SK-N-SH treated with all-trans-retinoic acid at 6 μM for 48 hours (cell line): ENCODE results near the gene BEGAIN.
A peak's percentile ranks its signal among the peaks of the same experiment; 100 is the strongest.

ENCODE experiments used
- BACH2 ChIP-seq: fragments of 250-450 bp; sonication (Bioruptor Pico); IDR thresholded peaks from 2 replicates; pipeline ENCODE4 v1.9.0; 2021; ENCODE audit warnings: mild to moderate bottlenecking, borderline replicate concordance
- ISL1 ChIP-seq: fragments of 250-450 bp; sonication (Bioruptor Pico); IDR thresholded peaks from 2 replicates; pipeline ENCODE4 v2.1.2; 2022; ENCODE audit warnings: mild to moderate bottlenecking, moderate library complexity
- TCF4 ChIP-seq: fragments of 250-450 bp; sonication (Bioruptor Pico); IDR thresholded peaks from 2 replicates; pipeline ENCODE4 v1.8.0; 2021; ENCODE audit warnings: mild to moderate bottlenecking, moderate library complexity, borderline replicate concordance
- TF ChIP-seq, protein P1 (sequence below): fragments of 250-450 bp; sonication (Bioruptor Pico); IDR thresholded peaks from 2 replicates; pipeline ENCODE4 v1.5.1; 2020; ENCODE audit warnings: low read depth, mild to moderate bottlenecking, moderate library complexity

DNA sequence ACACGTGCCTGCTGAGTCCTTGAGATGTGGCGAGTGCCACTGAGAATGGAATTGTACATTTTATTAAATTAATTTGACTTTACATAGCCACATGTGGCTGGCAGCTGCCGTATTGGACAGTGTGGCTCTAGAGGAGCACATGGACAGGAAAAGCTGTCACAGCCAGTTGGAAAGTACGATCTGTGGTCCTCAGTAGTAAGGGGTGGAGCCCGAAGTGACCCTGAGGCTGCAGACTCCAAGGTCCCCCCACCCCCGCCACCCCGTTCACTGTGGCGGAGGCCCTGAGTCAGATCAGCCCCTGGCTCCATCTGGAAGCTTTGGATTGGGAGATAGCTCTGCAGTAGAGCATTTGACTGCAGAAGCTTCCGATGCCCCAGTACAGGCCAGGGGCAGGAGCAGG, 25.8 kb upstream of the BEGAIN start:
- TF ChIP-seq ISL1 (CRISPR knock-in tag), result no peak
- TF ChIP-seq, protein P1, sequence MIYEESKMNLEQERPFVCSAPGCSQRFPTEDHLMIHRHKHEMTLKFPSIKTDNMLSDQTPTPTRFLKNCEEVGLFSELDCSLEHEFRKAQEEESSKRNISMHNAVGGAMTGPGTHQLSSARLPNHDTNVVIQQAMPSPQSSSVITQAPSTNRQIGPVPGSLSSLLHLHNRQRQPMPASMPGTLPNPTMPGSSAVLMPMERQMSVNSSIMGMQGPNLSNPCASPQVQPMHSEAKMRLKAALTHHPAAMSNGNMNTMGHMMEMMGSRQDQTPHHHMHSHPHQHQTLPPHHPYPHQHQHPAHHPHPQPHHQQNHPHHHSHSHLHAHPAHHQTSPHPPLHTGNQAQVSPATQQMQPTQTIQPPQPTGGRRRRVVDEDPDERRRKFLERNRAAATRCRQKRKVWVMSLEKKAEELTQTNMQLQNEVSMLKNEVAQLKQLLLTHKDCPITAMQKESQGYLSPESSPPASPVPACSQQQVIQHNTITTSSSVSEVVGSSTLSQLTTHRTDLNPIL, result no peak
- no peak for TF ChIP-seq BACH2 (CRISPR knock-in tag)
- TF ChIP-seq TCF4 (CRISPR knock-in tag), result peak; percentile 34; the same call in 1 of the 2 replicates
